Measurements from ENCODE around the gene GFI1.

GRCh38 chr1:92516574-92516973, 29.8 kb upstream of the GFI1 start:
- TF ChIP-seq, protein P1, sequence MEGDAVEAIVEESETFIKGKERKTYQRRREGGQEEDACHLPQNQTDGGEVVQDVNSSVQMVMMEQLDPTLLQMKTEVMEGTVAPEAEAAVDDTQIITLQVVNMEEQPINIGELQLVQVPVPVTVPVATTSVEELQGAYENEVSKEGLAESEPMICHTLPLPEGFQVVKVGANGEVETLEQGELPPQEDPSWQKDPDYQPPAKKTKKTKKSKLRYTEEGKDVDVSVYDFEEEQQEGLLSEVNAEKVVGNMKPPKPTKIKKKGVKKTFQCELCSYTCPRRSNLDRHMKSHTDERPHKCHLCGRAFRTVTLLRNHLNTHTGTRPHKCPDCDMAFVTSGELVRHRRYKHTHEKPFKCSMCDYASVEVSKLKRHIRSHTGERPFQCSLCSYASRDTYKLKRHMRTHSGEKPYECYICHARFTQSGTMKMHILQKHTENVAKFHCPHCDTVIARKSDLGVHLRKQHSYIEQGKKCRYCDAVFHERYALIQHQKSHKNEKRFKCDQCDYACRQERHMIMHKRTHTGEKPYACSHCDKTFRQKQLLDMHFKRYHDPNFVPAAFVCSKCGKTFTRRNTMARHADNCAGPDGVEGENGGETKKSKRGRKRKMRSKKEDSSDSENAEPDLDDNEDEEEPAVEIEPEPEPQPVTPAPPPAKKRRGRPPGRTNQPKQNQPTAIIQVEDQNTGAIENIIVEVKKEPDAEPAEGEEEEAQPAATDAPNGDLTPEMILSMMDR (IDR thresholded peaks at IDR 0.05; ENCODE audit: extremely low read depth in 1 of 2, insufficient read depth in 1 of 2, low read depth in 1 of 2, low read length in 2 of 2), result no peak
- TF ChIP-seq POLR2AphosphoS5 (IDR thresholded peaks at IDR 0.05; ENCODE audit: insufficient read depth, low read depth, low read length), result no peak
- no peak for TF ChIP-seq POLR2A (IDR thresholded peaks at IDR 0.05; ENCODE audit: low read depth, low read length)
- no peak for TF ChIP-seq GATA2 (IDR thresholded peaks at IDR 0.05; ENCODE audit: insufficient read depth, insufficient read length, low read depth, low read length)
- no peak for TF ChIP-seq EZH2 (IDR thresholded peaks at IDR 0.05; ENCODE audit: borderline replicate concordance, low read depth, low read length, severe bottlenecking)
